A549 (cell line): ENCODE measurements around the gene USF1.
"Not testable (repeated sequence)": the region's sequence is repeated elsewhere in the genome, so short reads cannot be mapped to it uniquely, and the experiment has no call there.

Experiments used
- HOXA7 ChIP-seq: fragments of 250-450 bp; sonication (Bioruptor Pico); IDR thresholded peaks from 2 replicates; pipeline ENCODE4 v1.5.0; 2020; ENCODE audit warnings: mild to moderate bottlenecking, moderate library complexity
- JUN ChIP-seq, 2 experiments: fragments of >200 bp; sonication (Bioruptor Twin); formaldehyde crosslinking; IDR thresholded peaks; 2 replicates in 1 of 2; 3 replicates in 1 of 2; pipeline ENCODE4 v1.6.1; 2016 to 2017
- RFX5 ChIP-seq: fragments of 450-650 bp; IDR thresholded peaks from 2 replicates; pipeline ENCODE4 v1.7.1; 2014; ENCODE audit warnings: antibody characterized with exemption, mild to moderate bottlenecking, moderate library complexity
- ZC3H11A ChIP-seq: fragments of 450-650 bp; IDR thresholded peaks from 2 replicates; pipeline ENCODE4 v1.6.1; 2014; ENCODE audit warnings: antibody characterized with exemption, mild to moderate bottlenecking
- ZFP36 ChIP-seq: fragments of 450-650 bp; IDR thresholded peaks from 2 replicates; pipeline ENCODE4 v1.6.1; 2014; ENCODE audit warnings: borderline replicate concordance; ENCODE audit not compliant: partially characterized antibody
- TF ChIP-seq, protein P1 (sequence below): fragments of 450-650 bp; IDR thresholded peaks from 2 replicates; pipeline ENCODE4 v1.6.1; 2014; ENCODE audit warnings: antibody characterized with exemption
- TF ChIP-seq, protein P2 (sequence below): fragments of >200 bp; sonication (Bioruptor Twin); formaldehyde crosslinking; IDR thresholded peaks from 3 replicates; pipeline ENCODE4 v1.5.1; 2016
- TF ChIP-seq, protein P3 (sequence below): IDR thresholded peaks from 2 replicates; pipeline ENCODE4 v1.6.1; 2012

DNA sequence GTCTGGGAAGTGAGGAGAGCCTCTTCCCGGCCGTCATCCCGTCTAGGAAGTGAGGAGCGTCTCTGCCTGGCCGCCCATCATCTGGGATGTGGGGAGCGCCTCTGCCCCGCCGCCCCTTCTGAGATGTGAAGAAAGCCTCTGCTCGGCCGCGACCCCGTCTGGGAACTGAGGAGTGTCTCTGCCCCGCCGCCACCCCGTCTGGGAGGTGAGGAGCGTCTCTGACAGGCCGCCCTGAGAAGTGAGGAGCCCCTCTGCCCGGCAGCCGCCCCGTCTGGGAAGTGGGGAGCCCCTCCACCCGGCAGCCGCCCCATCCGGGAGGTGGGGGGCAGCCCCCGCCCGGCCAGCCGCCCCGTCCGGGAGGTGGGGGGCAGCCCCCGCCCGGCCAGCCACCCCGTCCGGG is 16.3 kb downstream of the USF1 start:
- TF ChIP-seq JUN (IDR thresholded peaks at IDR 0.05); HOXA7 (CRISPR knock-in tag); RFX5; ZC3H11A; ZFP36: not testable (repeated sequence)
- TF ChIP-seq, protein P1, sequence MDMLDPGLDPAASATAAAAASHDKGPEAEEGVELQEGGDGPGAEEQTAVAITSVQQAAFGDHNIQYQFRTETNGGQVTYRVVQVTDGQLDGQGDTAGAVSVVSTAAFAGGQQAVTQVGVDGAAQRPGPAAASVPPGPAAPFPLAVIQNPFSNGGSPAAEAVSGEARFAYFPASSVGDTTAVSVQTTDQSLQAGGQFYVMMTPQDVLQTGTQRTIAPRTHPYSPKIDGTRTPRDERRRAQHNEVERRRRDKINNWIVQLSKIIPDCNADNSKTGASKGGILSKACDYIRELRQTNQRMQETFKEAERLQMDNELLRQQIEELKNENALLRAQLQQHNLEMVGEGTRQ, result not testable (repeated sequence)
- TF ChIP-seq, protein P2, sequence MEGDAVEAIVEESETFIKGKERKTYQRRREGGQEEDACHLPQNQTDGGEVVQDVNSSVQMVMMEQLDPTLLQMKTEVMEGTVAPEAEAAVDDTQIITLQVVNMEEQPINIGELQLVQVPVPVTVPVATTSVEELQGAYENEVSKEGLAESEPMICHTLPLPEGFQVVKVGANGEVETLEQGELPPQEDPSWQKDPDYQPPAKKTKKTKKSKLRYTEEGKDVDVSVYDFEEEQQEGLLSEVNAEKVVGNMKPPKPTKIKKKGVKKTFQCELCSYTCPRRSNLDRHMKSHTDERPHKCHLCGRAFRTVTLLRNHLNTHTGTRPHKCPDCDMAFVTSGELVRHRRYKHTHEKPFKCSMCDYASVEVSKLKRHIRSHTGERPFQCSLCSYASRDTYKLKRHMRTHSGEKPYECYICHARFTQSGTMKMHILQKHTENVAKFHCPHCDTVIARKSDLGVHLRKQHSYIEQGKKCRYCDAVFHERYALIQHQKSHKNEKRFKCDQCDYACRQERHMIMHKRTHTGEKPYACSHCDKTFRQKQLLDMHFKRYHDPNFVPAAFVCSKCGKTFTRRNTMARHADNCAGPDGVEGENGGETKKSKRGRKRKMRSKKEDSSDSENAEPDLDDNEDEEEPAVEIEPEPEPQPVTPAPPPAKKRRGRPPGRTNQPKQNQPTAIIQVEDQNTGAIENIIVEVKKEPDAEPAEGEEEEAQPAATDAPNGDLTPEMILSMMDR, result not testable (repeated sequence)
- TF ChIP-seq, protein P3, sequence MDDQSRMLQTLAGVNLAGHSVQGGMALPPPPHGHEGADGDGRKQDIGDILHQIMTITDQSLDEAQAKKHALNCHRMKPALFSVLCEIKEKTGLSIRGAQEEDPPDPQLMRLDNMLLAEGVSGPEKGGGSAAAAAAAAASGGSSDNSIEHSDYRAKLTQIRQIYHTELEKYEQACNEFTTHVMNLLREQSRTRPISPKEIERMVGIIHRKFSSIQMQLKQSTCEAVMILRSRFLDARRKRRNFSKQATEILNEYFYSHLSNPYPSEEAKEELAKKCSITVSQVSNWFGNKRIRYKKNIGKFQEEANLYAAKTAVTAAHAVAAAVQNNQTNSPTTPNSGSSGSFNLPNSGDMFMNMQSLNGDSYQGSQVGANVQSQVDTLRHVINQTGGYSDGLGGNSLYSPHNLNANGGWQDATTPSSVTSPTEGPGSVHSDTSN, result not testable (repeated sequence)
